ENCODE data around the gene KISS1R. TPM values are rescaled to one million over a fixed set of nuclear protein-coding genes. Genes with fewer than 3 reads are reported as not detected.

Gene KISS1R
- total and polyA plus RNA-seq, 2 donors from 2014 or later, result 0.69 TPM; not detected in 1

- H3K4me1 ChIP-seq (ENCODE audit: control insufficient read depth in 2 of 3, insufficient read depth in 2 of 3, low read depth in 1 of 3, low read length in 3 of 3), result no peaks in the 10 kb centered on the region
- intact Hi-C loops (cut with DNase I), result no loop called here
- DNase-seq (no peak), FAIRE-seq (no peak)
- no peak overlapping the region for H3K4me3 ChIP-seq (ENCODE audit: low read length in 3 of 3)
- no peaks in the 10 kb centered on the region for H3K9me3 ChIP-seq (ENCODE audit: control insufficient read depth in 2 of 3, insufficient read depth in 1 of 3, low read length in 3 of 3)
- no peak overlapping the region for H3K9ac ChIP-seq (ENCODE audit: low read length in 3 of 3)
- H3K36me3 ChIP-seq (ENCODE audit: control insufficient read depth in 2 of 3, insufficient read depth in 3 of 3, low read length in 3 of 3), result peaks cover 2 to 7% (median 6%) of the 10 kb centered on the region in 3 donors
- H3K27ac ChIP-seq (ENCODE audit: low read depth in 2 of 2, low read length in 2 of 2), result no peak overlapping the region
- no peaks in the 10 kb centered on the region for H3K27me3 ChIP-seq (ENCODE audit: control insufficient read depth, insufficient read depth, low read length)
- TF ChIP-seq, protein P1, sequence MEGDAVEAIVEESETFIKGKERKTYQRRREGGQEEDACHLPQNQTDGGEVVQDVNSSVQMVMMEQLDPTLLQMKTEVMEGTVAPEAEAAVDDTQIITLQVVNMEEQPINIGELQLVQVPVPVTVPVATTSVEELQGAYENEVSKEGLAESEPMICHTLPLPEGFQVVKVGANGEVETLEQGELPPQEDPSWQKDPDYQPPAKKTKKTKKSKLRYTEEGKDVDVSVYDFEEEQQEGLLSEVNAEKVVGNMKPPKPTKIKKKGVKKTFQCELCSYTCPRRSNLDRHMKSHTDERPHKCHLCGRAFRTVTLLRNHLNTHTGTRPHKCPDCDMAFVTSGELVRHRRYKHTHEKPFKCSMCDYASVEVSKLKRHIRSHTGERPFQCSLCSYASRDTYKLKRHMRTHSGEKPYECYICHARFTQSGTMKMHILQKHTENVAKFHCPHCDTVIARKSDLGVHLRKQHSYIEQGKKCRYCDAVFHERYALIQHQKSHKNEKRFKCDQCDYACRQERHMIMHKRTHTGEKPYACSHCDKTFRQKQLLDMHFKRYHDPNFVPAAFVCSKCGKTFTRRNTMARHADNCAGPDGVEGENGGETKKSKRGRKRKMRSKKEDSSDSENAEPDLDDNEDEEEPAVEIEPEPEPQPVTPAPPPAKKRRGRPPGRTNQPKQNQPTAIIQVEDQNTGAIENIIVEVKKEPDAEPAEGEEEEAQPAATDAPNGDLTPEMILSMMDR (IDR thresholded peaks at IDR 0.05; ENCODE audit: borderline replicate concordance, extremely low read depth, insufficient read depth), result no peak
Measured at GRCh38 chr19:964761-965694, 47.9 kb downstream of the KISS1R start.

DNA sequence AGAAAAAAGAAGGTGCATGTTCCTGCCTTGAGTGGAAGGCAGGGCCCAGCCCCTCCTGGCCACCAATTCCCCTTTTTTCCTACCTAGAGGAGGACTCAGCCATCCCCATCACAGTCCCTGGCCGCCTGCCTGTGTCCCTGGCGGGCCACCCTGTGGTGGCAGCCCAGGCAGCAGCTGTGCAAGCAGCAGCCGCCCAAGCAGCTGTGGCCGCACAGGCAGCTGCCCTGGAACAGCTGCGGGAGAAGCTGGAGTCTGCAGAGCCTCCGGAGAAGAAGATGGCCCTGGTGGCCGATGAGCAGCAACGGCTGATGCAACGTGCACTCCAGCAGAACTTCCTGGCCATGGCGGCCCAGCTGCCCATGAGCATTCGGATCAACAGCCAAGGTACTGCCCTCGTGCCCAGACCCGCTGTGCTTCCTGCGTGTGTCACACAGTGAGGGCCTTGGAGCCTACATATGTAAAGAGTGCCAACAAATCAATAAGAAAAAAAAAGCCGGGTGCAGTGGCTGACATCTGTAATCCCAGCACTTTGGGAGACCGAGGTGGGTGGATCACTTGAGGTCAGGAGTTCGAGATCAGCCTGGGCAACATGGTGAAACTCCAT is 49.5 kb downstream of the KISS1R start:
- intact Hi-C loops (cut with DNase I), result no loop called here
- Histone ChIP-seq H3K4me3 (ENCODE audit: low read length in 3 of 3) (no peak overlapping the region), H3K4me1 (ENCODE audit: control insufficient read depth in 2 of 3, insufficient read depth in 2 of 3, low read depth in 1 of 3, low read length in 3 of 3) (no peaks in the 10 kb centered on the region), H3K36me3 (ENCODE audit: control insufficient read depth in 2 of 3, insufficient read depth in 3 of 3, low read length in 3 of 3) (peaks cover 6 to 11% (median 10%) of the 10 kb centered on the region in 3 donors), H3K27ac (ENCODE audit: low read depth in 2 of 2, low read length in 2 of 2) (no peak overlapping the region), H3K9me3 (ENCODE audit: control insufficient read depth in 2 of 3, insufficient read depth in 1 of 3, low read length in 3 of 3) (peaks cover 0 to 5% (median 0%) of the 10 kb centered on the region in 3 donors), H3K27me3 (ENCODE audit: control insufficient read depth, insufficient read depth, low read length) (no peaks in the 10 kb centered on the region), H3K9ac (ENCODE audit: low read length in 3 of 3) (no peak overlapping the region)
- DNase-seq (no peak), FAIRE-seq (no peak)
- TF ChIP-seq, protein P1 (IDR thresholded peaks at IDR 0.05; ENCODE audit: borderline replicate concordance, extremely low read depth, insufficient read depth), result no peak

Other genes starting within 250 kb of the KISS1R start
- gene FSTL3, start 240.9 kb upstream of the KISS1R start, total RNA-seq, result 63.0 TPM
- 23.9 TPM for gene FSTL3, start 240.9 kb upstream of the KISS1R start, polyA plus RNA-seq (ENCODE audit: insufficient read depth, low read depth, low replicate concordance)
- not detected for gene PRSS57, start 221.9 kb upstream of the KISS1R start, total RNA-seq
- not detected for gene PRSS57, start 221.9 kb upstream of the KISS1R start, polyA plus RNA-seq (ENCODE audit: insufficient read depth, low read depth, low replicate concordance)
- 49.4 TPM for gene PALM, start 208.4 kb upstream of the KISS1R start, total RNA-seq
- 92.3 TPM for gene PALM, start 208.4 kb upstream of the KISS1R start, polyA plus RNA-seq (ENCODE audit: insufficient read depth, low read depth, low replicate concordance)
- 17.8 TPM for gene MISP, start 166.2 kb upstream of the KISS1R start, total RNA-seq
- 19.6 TPM for gene MISP, start 166.2 kb upstream of the KISS1R start, polyA plus RNA-seq (ENCODE audit: insufficient read depth, low read depth, low replicate concordance)
- 339 TPM for gene PTBP1, start 119.9 kb upstream of the KISS1R start, total RNA-seq
- gene PTBP1, start 119.9 kb upstream of the KISS1R start, polyA plus RNA-seq (ENCODE audit: insufficient read depth, low read depth, low replicate concordance), result 102 TPM
- gene PLPPR3, start 95.4 kb upstream of the KISS1R start, total RNA-seq, result not detected
- gene PLPPR3, start 95.4 kb upstream of the KISS1R start, polyA plus RNA-seq (ENCODE audit: insufficient read depth, low read depth, low replicate concordance), result not detected
- gene AZU1, start 89.5 kb upstream of the KISS1R start, total RNA-seq, result 0.50 TPM
- not detected for gene AZU1, start 89.5 kb upstream of the KISS1R start, polyA plus RNA-seq (ENCODE audit: insufficient read depth, low read depth, low replicate concordance)
- gene PRTN3, start 76.3 kb upstream of the KISS1R start, total RNA-seq, result not detected
- gene PRTN3, start 76.3 kb upstream of the KISS1R start, polyA plus RNA-seq (ENCODE audit: insufficient read depth, low read depth, low replicate concordance), result not detected
- gene ELANE, start 65.0 kb upstream of the KISS1R start, total RNA-seq, result 0.85 TPM
- not detected for gene ELANE, start 65.0 kb upstream of the KISS1R start, polyA plus RNA-seq (ENCODE audit: insufficient read depth, low read depth, low replicate concordance)
- gene CFD, start 57.7 kb upstream of the KISS1R start, total RNA-seq, result 35.1 TPM
- 4.6 TPM for gene CFD, start 57.7 kb upstream of the KISS1R start, polyA plus RNA-seq (ENCODE audit: insufficient read depth, low read depth, low replicate concordance)
- gene MED16, start 24.1 kb upstream of the KISS1R start, total RNA-seq, result 56.5 TPM
- 72.1 TPM for gene MED16, start 24.1 kb upstream of the KISS1R start, polyA plus RNA-seq (ENCODE audit: insufficient read depth, low read depth, low replicate concordance)
- not detected for gene RNU6-9, start 23.8 kb upstream of the KISS1R start, total RNA-seq
- gene RNU6-9, start 23.8 kb upstream of the KISS1R start, polyA plus RNA-seq (ENCODE audit: insufficient read depth, low read depth, low replicate concordance), result not detected
- 71.4 TPM for gene R3HDM4, start 4.1 kb upstream of the KISS1R start, total RNA-seq
- gene R3HDM4, start 4.1 kb upstream of the KISS1R start, polyA plus RNA-seq (ENCODE audit: insufficient read depth, low read depth, low replicate concordance), result 47.4 TPM
- 16.9 TPM for gene ARID3A, start 8.7 kb downstream of the KISS1R start, total RNA-seq
- gene ARID3A, start 8.7 kb downstream of the KISS1R start, polyA plus RNA-seq (ENCODE audit: insufficient read depth, low read depth, low replicate concordance), result 5.6 TPM
- gene WDR18, start 67.0 kb downstream of the KISS1R start, total RNA-seq, result 40.3 TPM
- gene WDR18, start 67.0 kb downstream of the KISS1R start, polyA plus RNA-seq (ENCODE audit: insufficient read depth, low read depth, low replicate concordance), result 77.2 TPM
- 0.44 TPM for gene GRIN3B, start 83.1 kb downstream of the KISS1R start, total RNA-seq
- gene GRIN3B, start 83.1 kb downstream of the KISS1R start, polyA plus RNA-seq (ENCODE audit: insufficient read depth, low read depth, low replicate concordance), result 0.15 TPM
- gene TMEM259, start 103.8 kb downstream of the KISS1R start, total RNA-seq, result 180 TPM
- 129 TPM for gene TMEM259, start 103.8 kb downstream of the KISS1R start, polyA plus RNA-seq (ENCODE audit: insufficient read depth, low read depth, low replicate concordance)
- gene RNU6-2, start 104.2 kb downstream of the KISS1R start, total RNA-seq, result not detected
- not detected for gene RNU6-2, start 104.2 kb downstream of the KISS1R start, polyA plus RNA-seq (ENCODE audit: insufficient read depth, low read depth, low replicate concordance)
- 131 TPM for gene CNN2, start 109.3 kb downstream of the KISS1R start, total RNA-seq
- gene CNN2, start 109.3 kb downstream of the KISS1R start, polyA plus RNA-seq (ENCODE audit: insufficient read depth, low read depth, low replicate concordance), result 64.1 TPM
- 20.4 TPM for gene ABCA7, start 122.8 kb downstream of the KISS1R start, total RNA-seq
- gene ABCA7, start 122.8 kb downstream of the KISS1R start, polyA plus RNA-seq (ENCODE audit: insufficient read depth, low read depth, low replicate concordance), result 11.7 TPM
- 50.0 TPM for gene ARHGAP45, start 149.8 kb downstream of the KISS1R start, total RNA-seq
- 11.8 TPM for gene ARHGAP45, start 149.8 kb downstream of the KISS1R start, polyA plus RNA-seq (ENCODE audit: insufficient read depth, low read depth, low replicate concordance)
- gene POLR2E, start 178.0 kb downstream of the KISS1R start, total RNA-seq, result 158 TPM
- 189 TPM for gene POLR2E, start 178.0 kb downstream of the KISS1R start, polyA plus RNA-seq (ENCODE audit: insufficient read depth, low read depth, low replicate concordance)
- gene GPX4, start 186.7 kb downstream of the KISS1R start, total RNA-seq, result 268 TPM
- gene GPX4, start 186.7 kb downstream of the KISS1R start, polyA plus RNA-seq (ENCODE audit: insufficient read depth, low read depth, low replicate concordance), result 966 TPM